Naive thymus-derived CD4-positive, alpha-beta T cell (primary cell): Measurements from ENCODE around the gene THSD4. TPM values are rescaled to one million over a fixed set of nuclear protein-coding genes. Genes with fewer than 3 reads are reported as not detected.

Experiments used
- ATAC-seq: fragments of 150-1000 bp; cut with Tn5 transposase; 2 replicates; pipeline ENCODE4 v1.10.0; 2021; ENCODE audit warnings: mild to moderate bottlenecking, moderate library complexity
- CTCF ChIA-PET: fragments of 350-600 bp; sonication (Branson Sonifier 250); formaldehyde crosslinking; loops from one replicate; lab custom pipeline; 2021; ENCODE audit warnings: antibody characterized with exemption; lab: Charles Lee
- POLR2A ChIA-PET: fragments of 350-600 bp; sonication (Branson Sonifier 250); formaldehyde crosslinking; loops from one replicate; lab custom pipeline; 2021; ENCODE audit warnings: antibody characterized with exemption, inconsistent platforms; lab: Charles Lee
- DNase-seq, 9 donors: peaks; one replicate each; pipeline versions ENCODE4 v3.0.0 to v3.0.0-alpha.2; 2020 to 2022; ENCODE audit warnings: mixed read lengths in 1 of 9
- H3K27ac ChIP-seq: one replicate; pipeline ENCODE4 v1.7.0; 2013; ENCODE audit warnings: mild to moderate bottlenecking, low read depth, low read length, moderate library complexity
- H3K27me3 ChIP-seq, 2 donors: one replicate each; pipeline ENCODE4 v1.7.0; 2013; ENCODE audit warnings: low read length in 2 of 2, mild to moderate bottlenecking in 2 of 2, moderate library complexity in 2 of 2; ENCODE audit not compliant: control insufficient read depth in 2 of 2, insufficient read depth in 2 of 2
- H3K36me3 ChIP-seq, 3 experiments: 1 replicate in 2 of 3; 2 replicates in 1 of 3; pipeline ENCODE4 v1.7.0; 2013; ENCODE audit warnings: low read length in 3 of 3, mild to moderate bottlenecking in 3 of 3, moderate library complexity in 1 of 3; ENCODE audit not compliant: insufficient read depth in 3 of 3, control insufficient read depth in 2 of 3
- H3K4me1 ChIP-seq, 2 donors: one replicate each; pipeline ENCODE4 v1.7.0; 2013; ENCODE audit warnings: low read length in 2 of 2, mild to moderate bottlenecking in 2 of 2, moderate library complexity in 1 of 2; ENCODE audit not compliant: control insufficient read depth in 2 of 2, insufficient read depth in 2 of 2
- H3K4me3 ChIP-seq: 2 replicates; pipeline ENCODE4 v1.7.0; 2013; ENCODE audit warnings: mild to moderate bottlenecking, low read length
- H3K9me3 ChIP-seq, 3 experiments: 1 replicate in 2 of 3; 2 replicates in 1 of 3; pipeline ENCODE4 v1.7.0; 2013; ENCODE audit warnings: low read length in 3 of 3; ENCODE audit not compliant: control insufficient read depth in 2 of 3
- H3K27ac Mint-ChIP-seq, 9 donors: one replicate each; pipeline ENCODE4 v1.8.0; 2020 to 2022; ENCODE audit warnings: mixed read lengths in 9 of 9, mild to moderate bottlenecking in 8 of 9, moderate library complexity in 5 of 9, inconsistent platforms in 2 of 9
- H3K27me3 Mint-ChIP-seq, 5 donors: one replicate each; pipeline ENCODE4 v1.8.0; 2021 to 2022; ENCODE audit warnings: mixed read lengths in 5 of 5, mild to moderate bottlenecking in 1 of 5
- H3K36me3 Mint-ChIP-seq, 5 donors: one replicate each; pipeline ENCODE4 v1.8.0; 2020 to 2022; ENCODE audit warnings: mixed read lengths in 5 of 5, mild to moderate bottlenecking in 3 of 5, inconsistent platforms in 1 of 5
- H3K4me1 Mint-ChIP-seq, 7 donors: one replicate each; pipeline ENCODE4 v1.8.0; 2020 to 2022; ENCODE audit warnings: mixed read lengths in 7 of 7, mild to moderate bottlenecking in 3 of 7, inconsistent platforms in 1 of 7
- H3K4me3 Mint-ChIP-seq, 10 donors: one replicate each; pipeline ENCODE4 v1.8.0; 2020 to 2022; ENCODE audit warnings: mild to moderate bottlenecking in 10 of 10, mixed read lengths in 10 of 10, moderate library complexity in 6 of 10, inconsistent platforms in 2 of 10
- H3K9me3 Mint-ChIP-seq, 11 donors: one replicate each; pipeline ENCODE4 v1.8.0; 2020 to 2022; ENCODE audit warnings: mixed read lengths in 11 of 11, mild to moderate bottlenecking in 4 of 11, inconsistent platforms in 1 of 11, moderate library complexity in 1 of 11
- intact Hi-C, 2 donors: fragments of 100-400 bp; cut with micrococcal nuclease; formaldehyde crosslinking; loops; one replicate each; pipeline ENCODE4 v1.15.1; 2023
- polyA plus RNA-seq, 2 donors: library from polyadenylated mRNA; unstranded; fragments of 300-500 nt; fragmentation: Illumina TruSeq; gene quantifications; one replicate each; pipeline ENCODE4 v1.2.3, GENCODE V29; 2021
- total RNA-seq, 6 experiments: library from RNA in 5 of 6; stranded (reverse) in 5 of 6; gene quantifications; 1 replicate in 5 of 6; 2 replicates in 1 of 6; pipeline ENCODE4 v1.2.3 and lab custom pipeline; 2021 to 2026

THSD4 gene
- total and polyA plus RNA-seq, 7 experiments from 2014 or later = not detected

- POLR2A ChIA-PET = no interaction called here
- Mint-ChIP-seq H3K9me3 (peaks cover 0 to 5% (median 0%) of the 10 kb centered on the region in 11 donors), H3K36me3 (peaks cover 0 to 4% (median 0%) of the 10 kb centered on the region in 5 donors), H3K4me1 (no peaks in the 10 kb centered on the region), H3K27ac (no peak overlapping the region), H3K4me3 (no peak overlapping the region), H3K27me3 (peaks cover 10 to 41% (median 29%) of the 10 kb centered on the region in 5 donors)
- H3K9me3 ChIP-seq = no peaks in the 10 kb centered on the region
- no peak overlapping the region for H3K27ac ChIP-seq
- H3K36me3 ChIP-seq = no peaks in the 10 kb centered on the region
- CTCF ChIA-PET = no interaction called here
- no peaks in the 10 kb centered on the region for H3K27me3 ChIP-seq
- intact Hi-C loops = no loop called here
- H3K4me1 ChIP-seq = no peaks in the 10 kb centered on the region
- H3K4me3 ChIP-seq = no peak overlapping the region
- ATAC-seq = no peak
- DNase-seq = no peak
Measured at GRCh38 chr15:71547011-71547410, 431.7 kb downstream of the THSD4 start.

- Histone ChIP-seq H3K27ac (no peak overlapping the region), H3K9me3 (no peaks in the 10 kb centered on the region), H3K4me1 (no peaks in the 10 kb centered on the region), H3K27me3 (no peaks in the 10 kb centered on the region), H3K4me3 (no peak overlapping the region), H3K36me3 (no peaks in the 10 kb centered on the region)
- H3K36me3 Mint-ChIP-seq = no peaks in the 10 kb centered on the region
- no peaks in the 10 kb centered on the region for H3K4me1 Mint-ChIP-seq
- no peak for DNase-seq
- ChIA-PET CTCF (no interaction called here), POLR2A (interaction anchor here (0.7 kb wide), 1 partner anchor 70 kb away, joined by 3 read pairs; no protein-coding TSS in a partner anchor)
- H3K9me3 Mint-ChIP-seq = peaks cover 0 to 3% (median 0%) of the 10 kb centered on the region in 11 donors
- H3K4me3 Mint-ChIP-seq = no peak overlapping the region
- H3K27ac Mint-ChIP-seq = no peak overlapping the region
- intact Hi-C loops = no loop called here
- peaks cover 10 to 27% (median 22%) of the 10 kb centered on the region in 5 donors for H3K27me3 Mint-ChIP-seq
- no peak for ATAC-seq
Measured at GRCh38 chr15:71548401-71548807, 433.1 kb downstream of the THSD4 start.

GRCh38 chr15:71549091-71549490, 433.8 kb downstream of the THSD4 start:
- no peak for DNase-seq
- Mint-ChIP-seq H3K27ac (no peak overlapping the region), H3K36me3 (no peaks in the 10 kb centered on the region), H3K9me3 (peaks cover 0 to 3% (median 0%) of the 10 kb centered on the region in 11 donors), H3K4me1 (no peaks in the 10 kb centered on the region), H3K4me3 (no peak overlapping the region), H3K27me3 (peaks cover 10 to 24% (median 21%) of the 10 kb centered on the region in 5 donors)
- H3K4me3 ChIP-seq = no peak overlapping the region
- H3K4me1 ChIP-seq = no peaks in the 10 kb centered on the region
- no peaks in the 10 kb centered on the region for H3K36me3 ChIP-seq
- H3K9me3 ChIP-seq = no peaks in the 10 kb centered on the region
- H3K27me3 ChIP-seq = no peaks in the 10 kb centered on the region
- intact Hi-C loops = no loop called here
- ChIA-PET CTCF (no interaction called here), POLR2A (interaction anchor here (0.7 kb wide), 1 partner anchor 70 kb away, joined by 3 read pairs; no protein-coding TSS in a partner anchor)
- H3K27ac ChIP-seq = no peak overlapping the region
- ATAC-seq = no peak

- no peaks in the 10 kb centered on the region for H3K36me3 Mint-ChIP-seq
- H3K4me1 ChIP-seq = no peaks in the 10 kb centered on the region
- no peak overlapping the region for H3K27ac ChIP-seq
- peaks cover 10 to 22% (median 21%) of the 10 kb centered on the region in 5 donors for H3K27me3 Mint-ChIP-seq
- no peak overlapping the region for H3K27ac Mint-ChIP-seq
- ChIA-PET CTCF (no interaction called here), POLR2A (no interaction called here)
- no peaks in the 10 kb centered on the region for H3K4me1 Mint-ChIP-seq
- ATAC-seq = no peak
- no peak overlapping the region for H3K4me3 Mint-ChIP-seq
- H3K36me3 ChIP-seq = no peaks in the 10 kb centered on the region
- peaks cover 0 to 4% (median 0%) of the 10 kb centered on the region in 11 donors for H3K9me3 Mint-ChIP-seq
- no peaks in the 10 kb centered on the region for H3K9me3 ChIP-seq
- no peak overlapping the region for H3K4me3 ChIP-seq
- DNase-seq = no peak
- intact Hi-C loops = no loop called here
- H3K27me3 ChIP-seq = no peaks in the 10 kb centered on the region
Measured at GRCh38 chr15:71549697-71550096, 434.4 kb downstream of the THSD4 start.

GRCh38 chr15:71551566-71551965, 436.3 kb downstream of the THSD4 start:
- intact Hi-C loops = no loop called here
- Histone ChIP-seq H3K4me1 (no peaks in the 10 kb centered on the region), H3K27ac (no peak overlapping the region), H3K4me3 (no peak overlapping the region), H3K36me3 (no peaks in the 10 kb centered on the region), H3K9me3 (no peaks in the 10 kb centered on the region), H3K27me3 (no peaks in the 10 kb centered on the region)
- ATAC-seq (no peak), DNase-seq (no peak)
- H3K36me3 Mint-ChIP-seq = no peaks in the 10 kb centered on the region
- no peak overlapping the region for H3K27ac Mint-ChIP-seq
- H3K4me1 Mint-ChIP-seq = no peaks in the 10 kb centered on the region
- peaks cover 0 to 3% (median 0%) of the 10 kb centered on the region in 11 donors for H3K9me3 Mint-ChIP-seq
- ChIA-PET CTCF (no interaction called here), POLR2A (no interaction called here)
- H3K4me3 Mint-ChIP-seq = no peak overlapping the region
- peaks cover 8 to 25% (median 17%) of the 10 kb centered on the region in 5 donors for H3K27me3 Mint-ChIP-seq

GRCh38 chr15:71559098-71559497, 443.8 kb downstream of the THSD4 start:
- Histone ChIP-seq H3K4me1 (no peaks in the 10 kb centered on the region), H3K27ac (no peak overlapping the region), H3K36me3 (no peaks in the 10 kb centered on the region), H3K4me3 (no peak overlapping the region), H3K27me3 (no peaks in the 10 kb centered on the region), H3K9me3 (no peaks in the 10 kb centered on the region)
- ChIA-PET POLR2A (no interaction called here), CTCF (no interaction called here)
- peaks cover 0 to 17% (median 3%) of the 10 kb centered on the region in 11 donors for H3K9me3 Mint-ChIP-seq
- intact Hi-C loops = no loop called here
- no peak overlapping the region for H3K4me3 Mint-ChIP-seq
- no peaks in the 10 kb centered on the region for H3K36me3 Mint-ChIP-seq
- ATAC-seq = no peak
- no peak for DNase-seq
- no peaks in the 10 kb centered on the region for H3K4me1 Mint-ChIP-seq
- peaks cover 3 to 26% (median 14%) of the 10 kb centered on the region in 5 donors for H3K27me3 Mint-ChIP-seq
- H3K27ac Mint-ChIP-seq = no peak overlapping the region

- H3K36me3 Mint-ChIP-seq = no peaks in the 10 kb centered on the region
- H3K4me3 Mint-ChIP-seq = no peak overlapping the region
- Histone ChIP-seq H3K27me3 (no peaks in the 10 kb centered on the region), H3K4me1 (no peaks in the 10 kb centered on the region), H3K4me3 (no peak overlapping the region), H3K27ac (no peak overlapping the region), H3K9me3 (no peaks in the 10 kb centered on the region), H3K36me3 (no peaks in the 10 kb centered on the region)
- H3K27me3 Mint-ChIP-seq = peaks cover 3 to 26% (median 14%) of the 10 kb centered on the region in 5 donors
- no peak for ATAC-seq
- CTCF ChIA-PET = no interaction called here
- intact Hi-C loops = no loop called here
- H3K4me1 Mint-ChIP-seq = no peaks in the 10 kb centered on the region
- no peak for DNase-seq
- no peak overlapping the region for H3K27ac Mint-ChIP-seq
- H3K9me3 Mint-ChIP-seq = peaks cover 0 to 17% (median 2%) of the 10 kb centered on the region in 11 donors
- POLR2A ChIA-PET = no interaction called here
Measured at GRCh38 chr15:71559616-71560015, 444.3 kb downstream of the THSD4 start.
